ENCODE results near the gene TRIM33.

GRCh38 chr1:114368560-114369255 lies 142.3 kb downstream of the TRIM33 start:
- TF ChIP-seq POLR2A (IDR thresholded peaks at IDR 0.05) (no peak), CTCF (IDR thresholded peaks at IDR 0.05) (no peak)

Measured in Peyer's patch (tissue), 4 donors.